Peyer's patch (tissue), 4 donors: Measurements from ENCODE around the gene SLC9A5. TPM values are rescaled to one million over a fixed set of nuclear protein-coding genes. Genes with fewer than 3 reads are reported as not detected.

Experiments used
- DNase-seq, 3 donors: peaks; one replicate each; pipeline ENCODE4 v3.0.0-alpha.2; 2017 to 2019
- H3K27ac ChIP-seq, 4 donors: fragments of 200-600 bp; sonication (generic); one replicate each; pipeline ENCODE4 v1.5.1; 2016 to 2019
- H3K27me3 ChIP-seq, 2 donors: fragments of 200-600 bp; sonication (generic); one replicate each; pipeline ENCODE4 v1.5.1; 2019
- H3K36me3 ChIP-seq, 3 donors: fragments of 200-600 bp; sonication (generic); one replicate each; pipeline ENCODE4 v1.5.1; 2016 to 2019
- H3K4me1 ChIP-seq, 4 donors: fragments of 200-600 bp; sonication (generic); one replicate each; pipeline ENCODE4 v1.5.1; 2016 to 2019
- H3K4me3 ChIP-seq, 4 donors: fragments of 200-600 bp; sonication (generic); 1 replicate in 3 of 4; 2 replicates in 1 of 4; pipeline ENCODE4 v1.5.1; 2016 to 2019; ENCODE audit warnings: mild to moderate bottlenecking in 1 of 4
- H3K9me3 ChIP-seq, 4 donors: fragments of 200-600 bp; sonication (generic); one replicate each; pipeline ENCODE4 v1.5.1; 2016 to 2019; ENCODE audit warnings: mild to moderate bottlenecking in 1 of 4
- CTCF ChIP-seq, 6 experiments: fragments of 450-650 bp in 4 of 6; fragments of 200-600 bp in 2 of 6; sonication (generic) in 1 of 6; IDR thresholded peaks; one replicate each; pipeline ENCODE4 v1.5.1; 2017 to 2019; ENCODE audit warnings: antibody characterized with exemption in 6 of 6, mild to moderate bottlenecking in 3 of 6, moderate library complexity in 1 of 6
- POLR2A ChIP-seq, 2 donors: fragments of 450-650 bp; IDR thresholded peaks; one replicate each; pipeline ENCODE4 v1.5.1; 2017; ENCODE audit warnings: antibody characterized with exemption in 2 of 2, mild to moderate bottlenecking in 2 of 2, moderate library complexity in 2 of 2
- total RNA-seq, 4 donors: library from RNA; depleted of rRNA; stranded (reverse); fragments of >200 nt; gene quantifications; one replicate each; pipeline ENCODE4 v1.1.0, GENCODE V29; 2016

The SLC9A5 gene
- total RNA-seq, 4 donors from 2014 or later = 1.2 to 2.2 (median 1.8) TPM

GRCh38 chr16:67228905-67229304 is 19.9 kb upstream of the SLC9A5 start:
- TF ChIP-seq CTCF (IDR thresholded peaks at IDR 0.05) (no peak), POLR2A (IDR thresholded peaks at IDR 0.05) (no peak)
- Histone ChIP-seq H3K4me1 (peaks cover 0 to 19% (median 7%) of the 10 kb centered on the region in 4 donors), H3K4me3 (no peak overlapping the region), H3K36me3 (peaks cover 0 to 50% (median 0%) of the 10 kb centered on the region in 3 donors), H3K27me3 (no peaks in the 10 kb centered on the region), H3K9me3 (no peaks in the 10 kb centered on the region), H3K27ac (no peak overlapping the region)
- peak in 1 of 3 donors; percentile 39 for DNase-seq

GRCh38 chr16:67229906-67230808 is 18.6 kb upstream of the SLC9A5 start:
- Histone ChIP-seq H3K27ac (no peak overlapping the region), H3K36me3 (peaks cover 0 to 63% (median 0%) of the 10 kb centered on the region in 3 donors), H3K27me3 (no peaks in the 10 kb centered on the region), H3K9me3 (no peaks in the 10 kb centered on the region), H3K4me1 (peaks cover 0 to 18% (median 7%) of the 10 kb centered on the region in 4 donors), H3K4me3 (no peak overlapping the region)
- peak in 1 of 3 donors; percentile 47 for DNase-seq
- TF ChIP-seq POLR2A (IDR thresholded peaks at IDR 0.05) = no peak
- TF ChIP-seq CTCF (IDR thresholded peaks at IDR 0.05) = no peak

- H3K9me3 ChIP-seq = no peaks in the 10 kb centered on the region
- peaks cover 0 to 71% (median 0%) of the 10 kb centered on the region in 3 donors for H3K36me3 ChIP-seq
- H3K4me3 ChIP-seq = no peak overlapping the region
- no peak overlapping the region for H3K27ac ChIP-seq
- peaks cover 0 to 15% (median 6%) of the 10 kb centered on the region in 4 donors for H3K4me1 ChIP-seq
- H3K27me3 ChIP-seq = no peaks in the 10 kb centered on the region
- TF ChIP-seq POLR2A (IDR thresholded peaks at IDR 0.05) (no peak), CTCF (IDR thresholded peaks at IDR 0.05) (no peak)
- DNase-seq = peak in 1 of 3 donors; percentile 45
Measured at GRCh38 chr16:67230809-67231660, 17.7 kb upstream of the SLC9A5 start.

GRCh38 chr16:67233596-67233995 is 15.2 kb upstream of the SLC9A5 start:
- H3K36me3 ChIP-seq = peaks cover 0 to 91% (median 0%) of the 10 kb centered on the region in 3 donors
- no peak overlapping the region for H3K27ac ChIP-seq
- H3K4me3 ChIP-seq = no peak overlapping the region
- H3K4me1 ChIP-seq = no peaks in the 10 kb centered on the region
- DNase-seq = no peak
- H3K27me3 ChIP-seq = no peaks in the 10 kb centered on the region
- no peaks in the 10 kb centered on the region for H3K9me3 ChIP-seq
- TF ChIP-seq CTCF (IDR thresholded peaks at IDR 0.05) (no peak), POLR2A (IDR thresholded peaks at IDR 0.05) (no peak)

GRCh38 chr16:67234180-67234597 is 14.6 kb upstream of the SLC9A5 start:
- Histone ChIP-seq H3K4me3 (no peak overlapping the region), H3K9me3 (no peaks in the 10 kb centered on the region), H3K27ac (no peak overlapping the region), H3K4me1 (no peaks in the 10 kb centered on the region), H3K27me3 (no peaks in the 10 kb centered on the region), H3K36me3 (peaks cover 0 to 91% (median 0%) of the 10 kb centered on the region in 3 donors)
- no peak for TF ChIP-seq CTCF (IDR thresholded peaks at IDR 0.05)
- no peak for TF ChIP-seq POLR2A (IDR thresholded peaks at IDR 0.05)
- DNase-seq = no peak
